GM18526 (cell line): ENCODE data around the gene BARX1.

ENCODE experiments used
- POLR2A ChIP-seq: IDR thresholded peaks from 3 replicates; pipeline ENCODE4 v1.6.1; 2011; ENCODE audit not compliant: insufficient read length; ENCODE audit errors: extremely low read depth

BARX1 gene, protein sequence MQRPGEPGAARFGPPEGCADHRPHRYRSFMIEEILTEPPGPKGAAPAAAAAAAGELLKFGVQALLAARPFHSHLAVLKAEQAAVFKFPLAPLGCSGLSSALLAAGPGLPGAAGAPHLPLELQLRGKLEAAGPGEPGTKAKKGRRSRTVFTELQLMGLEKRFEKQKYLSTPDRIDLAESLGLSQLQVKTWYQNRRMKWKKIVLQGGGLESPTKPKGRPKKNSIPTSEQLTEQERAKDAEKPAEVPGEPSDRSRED

DNA sequence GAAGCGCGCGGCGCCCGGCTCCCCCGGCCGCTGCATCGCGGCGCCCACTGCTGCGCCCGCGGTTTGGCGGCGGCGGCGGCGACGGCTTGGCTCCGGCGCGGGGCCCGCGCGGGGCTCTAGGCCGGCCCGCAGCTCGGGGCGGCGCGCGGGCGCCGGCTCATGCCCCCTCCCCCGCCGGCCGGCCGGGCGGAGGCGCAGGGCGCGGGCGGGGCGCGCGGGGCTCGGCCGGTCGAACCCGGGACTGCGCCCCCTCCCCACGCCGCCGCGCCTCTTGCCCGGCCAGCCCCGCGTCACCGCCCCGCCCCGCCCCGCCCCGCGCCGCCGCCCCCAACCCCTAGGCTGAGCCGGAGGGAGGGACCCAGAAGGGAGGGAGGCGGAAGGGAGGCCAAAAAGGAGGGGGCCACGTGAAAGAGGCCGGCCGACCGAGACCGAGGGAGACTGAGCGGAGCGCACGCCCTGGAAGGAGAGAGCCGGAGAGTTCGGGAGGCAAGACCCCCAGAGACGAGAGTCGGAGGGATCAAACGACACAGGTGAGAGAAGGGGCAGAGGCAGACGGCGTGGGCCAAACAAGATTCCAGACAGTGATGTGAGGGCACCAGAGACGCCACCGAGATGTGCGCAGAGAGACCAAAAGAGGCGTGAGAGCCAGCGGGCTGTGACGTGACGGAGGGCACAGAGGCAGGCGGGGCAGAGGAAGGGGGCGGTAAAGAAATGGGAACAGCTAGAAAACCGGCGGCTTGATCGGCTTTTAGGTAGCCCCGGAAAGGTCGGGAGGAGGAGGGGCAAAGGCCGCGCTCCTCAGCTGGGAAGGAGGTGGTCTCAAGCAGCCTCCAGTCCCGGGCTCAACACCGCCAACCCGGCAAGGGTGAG lies at the start of gene BARX1:
TSS of gene BARX1 (minus strand) at position 245 of the 870 bp plus-strand sequence. CDS start at position 36, 209 bp downstream.
- no peak for TF ChIP-seq POLR2A

DNA sequence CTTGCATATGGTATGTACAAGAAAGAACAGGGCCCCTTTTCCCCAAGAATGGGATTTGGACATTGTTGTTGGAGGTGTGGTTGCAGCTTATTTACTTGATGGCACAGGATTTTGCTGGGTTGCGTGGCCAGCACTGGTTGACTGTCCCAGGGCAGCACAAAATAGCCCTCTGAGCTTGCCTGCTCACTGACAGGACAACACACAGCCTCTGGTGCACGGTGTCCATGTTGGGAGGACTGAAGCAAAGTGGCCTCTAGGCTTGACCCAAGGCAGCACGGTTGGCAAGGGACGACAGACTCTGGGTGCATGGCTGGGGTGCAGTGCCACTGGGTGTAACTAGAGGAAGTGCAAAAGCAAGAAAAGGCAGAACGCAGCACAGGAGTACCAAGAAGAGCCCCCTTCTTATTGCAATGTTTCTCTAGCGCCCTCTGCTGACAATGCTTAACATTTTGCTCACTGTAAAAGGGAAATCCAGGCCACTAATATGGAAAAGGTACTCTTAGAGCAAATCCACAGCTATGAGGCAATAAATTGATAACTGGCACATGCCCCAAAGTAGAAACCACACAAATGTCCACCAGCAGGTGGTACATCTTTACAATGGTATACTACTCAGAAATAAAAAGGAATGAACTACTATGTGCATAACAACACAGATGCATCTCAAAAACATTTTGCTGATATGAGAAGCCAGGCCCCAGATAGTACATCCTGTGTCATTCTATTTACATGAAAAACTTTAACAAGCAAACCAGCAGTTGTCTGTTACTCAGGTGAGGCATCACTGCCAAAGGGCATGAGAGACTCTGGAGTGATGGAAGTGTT lies 47.4 kb upstream of the BARX1 start:
- TF ChIP-seq POLR2A, result no peak

DNA sequence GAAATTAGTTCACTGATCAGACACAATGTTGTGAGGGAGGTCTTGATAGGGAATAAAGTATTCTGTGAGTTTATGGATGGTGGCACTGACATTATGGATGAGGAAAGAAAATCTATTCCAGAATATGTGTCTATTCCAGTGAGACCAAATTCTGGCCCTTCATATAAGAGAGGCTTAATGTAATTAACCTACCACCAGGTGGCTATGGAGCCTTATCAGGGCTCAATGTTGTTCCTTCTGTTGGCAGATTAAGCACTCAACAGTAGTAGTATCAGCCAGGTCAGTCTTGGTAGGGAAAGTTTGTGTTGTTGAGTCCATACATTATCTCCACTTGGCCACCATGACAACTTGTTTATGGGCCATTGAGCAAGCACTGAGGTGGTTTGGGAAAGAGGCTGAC lies 41.7 kb upstream of the BARX1 start:
- no peak for TF ChIP-seq POLR2A

DNA sequence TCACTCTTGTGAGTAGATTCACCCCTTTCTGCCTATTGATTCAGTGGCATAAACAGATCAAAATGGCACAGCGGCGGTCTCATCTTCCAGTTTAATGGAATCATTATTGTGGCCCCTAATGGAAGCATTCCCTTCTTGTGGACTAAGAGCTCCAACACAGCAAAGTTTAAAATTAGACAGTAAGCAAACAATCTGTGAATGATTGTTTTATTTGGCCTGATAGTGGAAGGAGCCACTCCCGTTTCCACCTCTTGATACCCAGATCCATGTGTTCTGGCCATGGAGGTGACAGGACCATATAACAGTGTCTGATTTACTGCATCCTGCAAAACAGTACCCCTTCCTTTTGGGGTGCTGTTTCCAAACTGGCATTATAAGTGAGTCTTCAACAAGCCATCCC lies 41.2 kb upstream of the BARX1 start:
- no peak for TF ChIP-seq POLR2A

DNA sequence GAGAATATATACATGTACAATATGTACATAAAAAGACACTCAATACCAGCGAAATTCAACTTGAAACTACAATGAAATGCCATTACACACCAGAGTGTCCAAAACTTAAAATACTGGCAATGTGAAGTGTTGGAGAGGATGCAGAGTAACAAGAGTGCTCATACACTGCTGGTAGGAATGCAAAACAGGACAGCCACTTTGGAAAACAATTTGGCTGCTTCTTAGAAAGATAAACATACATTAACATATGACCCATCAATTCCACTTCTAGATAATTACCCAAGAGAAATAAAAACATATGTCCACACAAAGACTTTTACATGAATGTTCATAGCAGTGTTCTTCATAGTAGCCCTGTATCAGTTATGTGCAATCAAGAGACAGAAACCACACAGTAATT lies 39.4 kb upstream of the BARX1 start:
- TF ChIP-seq POLR2A, result no peak

DNA sequence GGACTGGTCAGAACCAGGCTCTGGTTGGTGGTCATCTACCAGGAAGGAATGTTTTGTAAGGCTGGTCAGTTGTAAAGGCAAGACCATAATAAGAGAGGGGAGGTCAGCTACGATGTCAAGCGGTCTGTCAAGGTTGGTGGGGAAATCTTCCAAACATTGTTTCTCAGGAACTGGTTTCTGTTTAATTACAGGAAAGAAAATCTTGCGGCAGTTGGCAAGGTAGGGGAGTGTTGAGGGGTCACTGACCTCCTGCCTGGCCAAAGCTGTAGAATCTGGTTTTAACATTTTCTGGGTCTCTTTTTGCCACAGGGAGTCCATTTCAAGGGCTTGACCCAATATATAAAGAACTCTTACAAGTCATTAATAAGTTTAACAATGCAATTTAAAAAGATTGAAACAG lies 39.0 kb upstream of the BARX1 start:
- no peak for TF ChIP-seq POLR2A

DNA sequence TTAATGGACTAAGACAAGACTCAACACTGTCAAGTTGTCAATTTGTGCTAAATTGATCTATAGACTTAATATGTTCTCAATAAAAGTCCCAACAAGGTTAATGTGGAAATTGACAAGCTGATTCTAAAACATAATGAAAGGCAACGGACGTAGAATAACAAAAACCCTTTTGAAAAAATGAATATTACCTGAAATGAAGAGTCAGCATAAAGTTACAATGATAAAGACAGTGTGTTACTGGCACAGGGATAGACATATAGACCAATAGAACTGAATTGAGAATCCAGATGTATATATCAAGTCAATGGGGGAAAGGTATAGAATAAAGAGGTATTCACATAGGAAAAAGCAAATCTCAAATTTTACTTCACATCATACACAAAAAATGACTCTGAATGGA lies 37.7 kb upstream of the BARX1 start:
- TF ChIP-seq POLR2A, result no peak

DNA sequence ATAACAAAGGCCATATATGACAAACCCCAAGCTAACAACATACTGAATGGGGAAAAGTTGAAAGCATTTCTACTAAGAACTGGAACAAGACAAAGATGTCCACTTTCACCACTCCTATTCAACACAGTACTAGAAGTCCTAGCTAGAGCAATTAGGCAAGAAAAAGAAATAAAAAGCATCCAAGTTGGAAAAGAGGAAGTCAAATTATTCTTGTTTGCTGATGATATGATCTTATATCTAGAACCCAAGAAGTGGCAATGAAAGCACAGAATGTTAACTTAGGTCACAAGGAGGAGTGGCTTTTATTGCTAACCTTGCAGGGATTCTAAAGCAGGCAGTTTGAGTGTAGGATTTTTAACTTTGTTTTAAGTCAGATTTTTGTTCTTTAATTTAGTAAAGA lies 35.3 kb upstream of the BARX1 start:
- TF ChIP-seq POLR2A, result no peak

DNA sequence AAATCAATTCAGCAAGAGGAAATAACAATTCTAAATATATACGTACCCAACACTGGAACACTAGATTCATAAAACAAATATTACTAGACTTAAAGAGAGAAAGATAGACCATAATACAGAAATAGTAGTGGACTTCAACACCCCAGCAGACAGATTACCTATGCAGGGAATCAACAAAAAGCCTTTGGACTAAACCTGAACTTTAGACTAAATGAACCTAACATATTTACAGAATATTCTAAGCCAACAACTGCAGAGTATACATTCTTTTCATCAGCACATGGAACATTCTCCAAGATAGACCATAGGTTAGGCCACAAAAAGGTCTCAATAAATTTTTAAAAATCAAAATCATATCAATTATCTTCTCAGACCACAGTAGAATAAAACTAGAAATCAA lies 32.9 kb upstream of the BARX1 start:
- TF ChIP-seq POLR2A, result no peak

DNA sequence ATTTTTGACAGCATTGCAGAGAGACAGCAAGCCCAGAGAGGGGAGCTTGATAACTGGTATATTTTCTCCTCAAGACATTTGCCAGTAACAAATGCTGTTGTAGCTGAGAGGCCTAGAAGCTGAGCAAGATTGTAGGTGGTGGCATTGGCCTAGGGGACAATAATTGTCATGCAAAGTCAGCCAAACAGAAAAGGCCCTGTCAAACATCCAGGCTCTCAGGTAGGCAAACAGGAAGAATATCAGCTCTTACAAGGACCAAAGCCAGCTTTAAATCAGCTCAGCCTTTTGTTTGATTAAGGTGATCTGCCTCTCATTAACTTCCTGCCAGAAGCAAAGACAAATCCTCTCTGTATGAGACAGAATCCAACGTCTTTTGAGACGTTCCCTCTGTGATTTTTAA lies 29.7 kb upstream of the BARX1 start:
- no peak for TF ChIP-seq POLR2A

DNA sequence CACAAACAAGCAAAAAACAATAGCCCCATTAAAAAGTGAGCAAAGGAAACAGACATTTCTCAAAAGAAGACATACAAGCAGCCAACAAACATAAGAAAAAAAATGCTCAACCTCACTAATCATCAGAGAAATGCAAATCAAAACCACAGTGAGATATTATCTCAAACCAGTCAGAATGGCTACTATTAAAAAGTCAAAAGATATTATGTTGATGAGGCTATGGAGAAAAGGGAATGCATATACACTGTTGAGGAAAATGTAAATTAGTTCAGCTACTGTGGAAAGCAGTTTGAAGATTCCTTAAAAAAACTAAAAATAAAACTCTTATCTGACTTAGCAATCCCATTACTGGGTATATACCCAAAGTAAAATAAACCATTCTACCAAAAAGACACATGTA lies 28.7 kb upstream of the BARX1 start:
- no peak for TF ChIP-seq POLR2A

DNA sequence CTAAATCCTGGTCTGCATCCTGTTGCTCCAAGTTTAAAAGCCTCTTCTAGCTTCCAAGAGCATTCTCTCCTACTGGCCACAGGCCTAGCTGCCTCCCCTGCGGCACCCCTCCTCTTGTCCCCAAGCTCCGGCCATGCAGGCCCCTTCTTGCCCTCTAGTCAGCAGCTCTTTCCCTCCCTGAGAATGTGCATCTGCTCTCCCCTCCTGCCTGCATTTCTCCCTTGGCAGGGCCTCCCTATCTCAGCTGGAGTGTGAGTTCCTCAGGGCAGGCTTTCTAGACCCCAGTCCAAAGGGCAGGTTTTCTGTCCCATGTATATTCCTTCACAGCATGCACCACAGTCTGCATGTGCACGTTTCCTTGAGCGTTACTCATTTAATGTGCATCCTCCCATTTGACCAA lies 24.6 kb upstream of the BARX1 start:
- no peak for TF ChIP-seq POLR2A

DNA sequence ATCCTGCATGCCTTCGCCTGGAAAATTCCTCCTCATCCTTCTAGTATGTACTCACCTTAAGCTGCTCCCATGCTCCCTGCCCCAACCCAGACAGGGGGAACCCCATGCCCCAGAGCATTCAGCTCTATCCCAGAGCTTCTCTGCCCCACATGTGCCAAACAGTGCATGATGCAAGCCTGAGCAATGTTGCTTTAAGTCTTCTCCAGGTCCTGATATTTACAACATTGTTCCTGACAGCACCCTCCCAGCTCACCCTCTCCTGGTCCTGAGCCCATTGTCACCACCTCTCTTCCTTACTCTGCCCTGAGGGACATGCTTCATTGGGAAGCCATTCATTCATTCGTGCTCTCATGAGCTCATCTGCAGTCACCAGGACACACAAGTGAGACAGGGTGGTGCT lies 23.4 kb upstream of the BARX1 start:
- no peak for TF ChIP-seq POLR2A

DNA sequence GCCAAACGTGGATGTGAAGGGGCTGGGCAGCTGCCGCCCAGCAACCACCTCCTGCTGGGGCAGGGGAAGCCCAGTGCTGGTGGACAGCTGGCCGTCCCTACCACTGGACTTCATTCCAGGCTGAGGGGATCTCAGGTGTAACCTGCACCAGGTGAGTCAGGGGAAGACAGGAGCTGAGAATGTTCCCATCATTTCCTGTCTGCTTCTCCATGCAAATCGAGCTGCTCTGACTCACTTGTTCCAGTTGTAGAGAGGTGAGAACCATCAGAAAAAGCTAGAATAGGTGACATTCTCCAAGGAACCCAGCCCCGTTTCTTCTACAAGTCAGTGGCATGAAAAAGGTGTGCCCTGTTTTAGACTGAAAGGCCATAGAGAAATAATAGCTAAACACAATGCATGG lies 21.8 kb upstream of the BARX1 start:
- no peak for TF ChIP-seq POLR2A

DNA sequence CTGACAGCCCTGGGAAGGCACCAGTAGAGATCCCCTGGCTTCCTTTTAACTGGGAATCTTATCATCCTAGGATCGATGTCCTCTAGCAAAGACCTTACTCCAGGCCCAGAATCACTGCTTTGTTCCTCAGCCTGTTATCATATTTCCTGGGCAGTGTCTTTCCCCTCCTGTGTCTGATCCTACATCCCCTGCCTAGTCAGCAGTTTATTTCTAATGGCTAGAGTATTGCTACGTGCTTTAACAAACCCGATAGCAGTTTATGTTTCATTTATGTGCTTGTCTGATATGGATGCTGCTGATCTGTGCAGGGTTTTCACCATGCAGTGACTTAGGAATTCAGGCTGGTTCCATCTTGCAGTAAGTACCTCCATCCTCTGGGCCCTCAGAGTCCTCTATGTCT lies 20.9 kb upstream of the BARX1 start:
- no peak for TF ChIP-seq POLR2A

DNA sequence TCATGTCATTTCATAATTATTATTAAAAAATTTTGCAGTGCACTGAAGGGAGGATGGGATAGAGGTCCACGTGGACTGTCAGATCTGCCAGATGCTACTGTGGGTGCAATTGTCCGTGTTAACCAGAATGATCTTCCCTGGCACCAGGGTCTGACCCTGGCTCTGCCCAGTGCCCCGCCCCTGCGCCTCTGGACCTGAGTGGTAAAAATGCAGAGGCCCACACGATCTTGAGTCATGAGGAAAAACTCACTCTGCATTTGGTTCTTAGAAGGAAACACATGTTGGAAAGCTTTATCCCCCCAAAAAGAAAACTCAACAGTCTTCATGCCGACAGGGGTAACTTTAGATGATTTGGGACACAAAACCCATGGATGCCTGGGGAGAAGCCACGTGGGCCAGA lies 20.1 kb upstream of the BARX1 start:
- no peak for TF ChIP-seq POLR2A

DNA sequence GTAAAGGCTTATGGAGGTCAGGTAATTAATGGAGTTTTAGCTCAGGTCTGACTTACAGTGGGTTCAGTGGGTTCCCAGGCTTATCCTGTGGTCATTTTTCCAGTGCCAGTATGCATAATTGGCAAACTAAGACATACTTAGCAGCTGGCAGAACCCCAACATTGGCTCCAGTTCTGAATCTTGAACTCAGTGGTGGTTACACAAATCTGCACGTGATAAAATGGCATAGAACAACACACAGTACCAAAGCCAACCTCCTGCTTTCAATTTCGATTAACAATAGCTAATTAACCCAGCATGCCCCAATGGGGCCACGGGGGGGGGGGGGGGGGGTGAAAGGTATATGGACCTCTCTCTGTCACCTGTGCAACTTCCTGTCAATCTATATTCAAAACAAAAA lies 19.0 kb upstream of the BARX1 start:
- TF ChIP-seq POLR2A, result no peak

DNA sequence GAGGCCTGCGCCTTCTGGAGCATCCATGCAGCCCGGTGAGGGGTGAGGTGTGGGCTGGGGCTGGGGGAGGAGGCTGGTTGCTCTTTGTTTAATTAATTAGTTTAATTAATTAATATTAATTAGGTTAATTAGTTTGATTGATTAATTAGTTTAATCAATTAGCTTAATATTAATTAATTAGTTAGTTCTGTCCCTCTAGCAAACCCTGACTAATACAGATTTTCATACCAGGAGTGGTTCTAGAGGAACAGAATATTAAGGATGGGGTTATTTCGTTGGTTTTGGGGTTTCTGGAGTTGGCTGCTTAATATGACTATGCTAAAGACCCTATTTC lies 14.1 kb upstream of the BARX1 start:
- no peak for TF ChIP-seq POLR2A
